DMS79 treated with DMSO at 0.1 percent for 48 hours (cell line): Measurements from ENCODE around the gene FAM120C.
A peak's percentile ranks its signal among the peaks of the same experiment; 100 is the strongest.

Experiments
- DNase-seq: peaks from one replicate; lab custom pipeline; 2025; lab: John Stamatoyannopoulos, UW

The FAM120C gene, protein sequence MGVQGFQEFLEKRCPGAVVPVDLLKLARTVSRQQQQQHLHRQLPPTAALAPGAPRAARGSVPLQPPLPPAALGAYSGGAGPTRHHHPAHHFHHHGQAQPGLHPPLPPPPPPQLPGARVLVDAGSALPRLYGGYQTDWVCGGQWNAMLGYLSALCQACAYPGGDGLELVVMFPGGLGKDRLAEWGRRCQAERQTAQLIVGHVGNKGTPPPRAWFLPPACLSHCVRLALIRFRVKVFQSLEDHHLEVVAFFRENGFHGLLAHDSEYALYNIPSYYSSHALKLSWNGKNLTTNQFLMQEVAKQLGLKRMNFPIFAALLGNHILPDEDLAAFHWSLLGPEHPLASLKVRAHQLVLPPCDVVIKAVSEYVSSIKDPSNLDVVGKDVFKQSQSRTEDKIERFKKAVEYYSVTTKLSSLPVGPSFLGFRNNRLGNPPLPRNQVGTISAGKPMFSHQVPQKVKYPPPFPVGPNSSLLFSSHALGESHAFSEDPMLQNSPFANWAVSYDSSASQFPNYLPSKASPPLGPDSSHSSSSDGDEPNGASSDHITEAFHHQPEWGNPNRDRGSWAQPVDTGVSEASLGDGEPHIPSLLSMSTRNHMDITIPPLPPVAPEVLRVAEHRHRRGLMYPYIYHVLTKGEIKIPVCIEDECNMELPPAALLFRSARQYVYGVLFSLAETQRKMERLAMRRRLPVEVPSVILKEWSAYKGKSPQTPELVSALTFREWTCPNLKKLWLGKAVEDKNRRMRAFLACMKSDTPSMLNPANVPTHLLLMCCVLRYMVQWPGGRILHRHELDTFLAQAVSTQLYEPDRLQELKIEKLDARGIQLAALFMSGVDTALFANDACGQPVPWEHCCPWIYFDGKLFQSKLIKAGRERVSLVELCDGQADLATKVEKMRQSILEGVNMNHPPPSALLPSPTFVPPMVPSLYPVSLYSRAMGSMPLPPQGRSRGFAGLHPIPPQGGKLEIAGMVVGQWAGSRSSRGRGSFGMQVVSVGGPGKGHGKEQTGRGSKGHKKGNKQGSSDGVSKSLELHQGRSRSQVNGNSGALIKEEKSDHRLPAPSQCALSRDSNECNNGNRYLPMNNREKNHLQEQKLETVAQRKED

DNA sequence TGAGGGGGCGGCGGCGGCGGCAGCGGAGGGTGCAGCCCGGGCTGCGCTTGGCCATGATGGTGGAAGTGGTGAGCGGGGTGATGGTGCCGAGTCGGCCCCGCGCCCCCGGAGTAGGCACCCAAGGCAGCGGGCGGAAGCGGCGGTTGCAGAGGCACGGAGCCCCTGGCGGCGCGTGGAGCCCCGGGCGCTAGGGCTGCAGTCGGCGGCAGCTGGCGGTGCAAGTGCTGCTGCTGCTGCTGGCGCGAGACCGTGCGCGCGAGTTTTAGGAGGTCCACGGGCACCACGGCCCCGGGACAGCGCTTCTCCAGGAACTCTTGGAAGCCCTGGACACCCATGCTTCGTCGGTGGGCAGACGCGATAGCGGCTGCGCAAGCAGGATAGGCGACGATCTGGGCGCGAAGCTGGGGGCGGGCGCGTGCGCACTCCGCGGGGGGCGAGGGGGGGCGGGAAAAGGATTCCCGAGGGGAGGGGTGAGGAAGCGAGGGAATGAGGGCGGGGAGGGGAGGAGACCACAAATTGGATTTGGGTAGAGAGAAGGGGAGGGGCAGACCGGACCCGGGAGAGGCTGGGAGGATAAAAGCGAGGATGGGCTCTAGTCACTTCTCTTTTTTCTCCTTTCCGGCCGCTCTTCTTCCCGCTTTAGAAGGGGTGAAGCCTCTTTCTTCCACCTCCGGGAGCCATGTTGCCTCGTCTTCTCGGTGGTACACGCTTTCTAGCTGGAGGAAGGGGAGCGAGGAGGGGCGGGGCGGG is at the start of gene FAM120C:
Gene FAM120C, minus strand, starts transcription at position 391 of the 750 bp plus-strand sequence. Its CDS starts 56 bp downstream, at position 335.
- DNase-seq: peak; percentile 48

DNA sequence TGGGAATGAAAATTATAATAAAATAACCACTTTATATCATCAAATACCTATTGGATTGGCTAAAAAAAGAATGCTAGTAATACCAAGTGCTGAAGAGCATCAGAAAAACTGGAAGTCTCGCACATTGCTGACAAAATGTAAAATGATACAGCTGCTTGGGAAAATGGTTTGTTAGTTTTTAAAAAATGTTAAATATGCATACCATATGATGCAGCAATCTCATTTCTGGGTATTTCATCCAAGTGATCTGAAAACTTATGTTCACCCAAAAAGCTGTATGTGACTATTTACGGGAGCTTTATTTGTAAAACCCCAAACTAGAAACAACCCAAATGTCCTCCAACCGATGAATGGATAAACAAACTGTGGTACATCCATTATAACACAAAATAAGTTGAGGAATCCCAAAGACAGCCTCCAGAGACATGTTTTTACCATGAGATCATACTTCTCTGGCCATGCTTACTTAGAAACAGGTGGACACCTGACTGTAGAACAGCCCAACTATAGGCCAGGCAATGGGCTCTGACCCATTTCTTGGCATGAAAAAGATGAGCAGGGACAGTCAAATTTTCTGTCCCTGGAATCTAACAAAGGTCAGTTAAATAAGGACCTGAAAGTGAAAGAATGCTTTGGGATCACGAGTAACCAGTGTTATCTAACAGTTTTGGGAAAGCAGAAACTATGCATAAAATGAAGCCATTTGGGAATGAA is 47.5 kb upstream of the FAM120C start:
- no peak for DNase-seq

- DNase-seq: no peak
These were observed 40.5 kb upstream of the FAM120C start for GRCh38 chrX:54223581-54223980.

DNA sequence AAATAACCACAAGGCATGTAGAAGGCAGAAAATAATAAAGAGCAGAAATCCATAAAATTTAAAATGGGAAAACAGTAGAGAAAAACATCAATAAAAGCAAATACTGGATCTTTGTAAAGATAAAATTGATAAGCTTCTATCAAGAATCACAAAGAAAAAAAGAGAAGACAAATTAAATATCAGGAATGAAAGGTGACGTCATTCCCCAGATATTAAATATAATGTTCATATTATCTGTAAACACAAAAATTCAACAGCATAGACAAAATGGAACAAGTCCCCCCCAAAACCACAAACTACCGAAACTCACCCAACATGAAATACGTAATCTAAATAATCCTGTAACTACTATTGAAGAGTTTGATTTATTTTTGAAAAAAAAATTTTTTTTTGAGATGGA is 30.5 kb upstream of the FAM120C start:
- no peak for DNase-seq

GRCh38 chrX:54208531-54208930 is 25.5 kb upstream of the FAM120C start:
- DNase-seq: no peak

- no peak for DNase-seq
These were observed 15.2 kb upstream of the FAM120C start for GRCh38 chrX:54198262-54198661.

DNA sequence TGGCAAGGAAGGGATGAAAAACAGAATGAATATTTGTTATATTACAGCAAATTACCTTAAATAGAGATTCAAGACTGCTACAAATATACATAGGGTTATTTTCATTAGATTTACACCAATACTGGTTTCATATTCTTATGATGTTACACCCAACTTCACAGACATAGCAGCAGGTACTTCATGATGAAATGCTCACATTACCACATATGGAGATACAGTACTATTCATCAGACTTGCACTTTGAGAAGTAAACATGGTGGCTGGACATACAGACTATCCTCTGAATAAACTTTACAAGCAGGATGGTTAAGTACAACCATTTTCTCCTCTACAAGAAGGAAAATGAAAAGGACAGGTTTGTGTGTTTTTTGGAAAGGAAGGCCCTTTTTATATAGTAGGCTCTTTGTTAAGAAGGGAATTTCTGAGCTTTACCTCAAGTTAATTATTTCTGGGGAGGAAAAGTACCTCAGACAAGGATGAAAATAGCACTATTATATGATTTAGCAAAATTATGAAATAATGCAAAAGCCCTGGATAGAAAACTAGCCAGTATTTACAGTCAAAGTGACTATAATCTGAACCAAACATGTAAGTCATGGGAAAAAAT is 12.0 kb upstream of the FAM120C start:
- no peak for DNase-seq

- no peak for DNase-seq
These were observed 10.2 kb upstream of the FAM120C start for GRCh38 chrX:54193085-54193821.

- DNase-seq: no peak
These were observed 1.4 kb upstream of the FAM120C start for GRCh38 chrX:54184474-54184873.

DNA sequence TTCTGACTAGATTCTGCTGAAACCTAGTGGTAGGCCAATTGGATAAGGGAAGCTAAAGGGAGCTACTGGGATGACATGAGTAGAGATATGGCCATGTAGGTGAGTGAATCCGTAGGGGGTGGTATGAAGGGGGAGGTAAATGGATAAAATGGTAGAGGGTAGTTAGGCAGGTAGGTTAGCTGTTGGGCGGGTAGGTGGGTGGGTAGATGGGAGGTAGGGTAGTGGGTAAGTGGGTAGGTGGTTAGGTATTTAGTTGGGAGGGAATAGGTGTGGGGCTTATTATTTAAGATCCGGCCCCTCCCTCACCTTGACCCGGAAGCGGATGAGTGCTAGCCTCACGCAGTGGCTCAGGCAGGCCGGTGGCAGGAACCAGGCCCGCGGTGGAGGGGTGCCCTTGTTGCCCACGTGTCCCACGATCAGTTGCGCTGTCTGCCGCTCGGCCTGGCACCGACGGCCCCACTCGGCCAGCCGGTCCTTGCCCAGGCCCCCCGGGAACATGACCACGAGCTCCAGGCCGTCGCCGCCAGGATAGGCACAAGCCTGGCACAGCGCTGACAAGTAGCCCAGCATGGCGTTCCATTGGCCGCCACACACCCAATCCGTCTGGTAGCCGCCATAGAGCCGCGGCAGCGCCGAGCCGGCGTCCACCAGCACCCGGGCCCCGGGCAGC is 725 bp downstream of the FAM120C start:
- DNase-seq: peak; percentile 16

DNA sequence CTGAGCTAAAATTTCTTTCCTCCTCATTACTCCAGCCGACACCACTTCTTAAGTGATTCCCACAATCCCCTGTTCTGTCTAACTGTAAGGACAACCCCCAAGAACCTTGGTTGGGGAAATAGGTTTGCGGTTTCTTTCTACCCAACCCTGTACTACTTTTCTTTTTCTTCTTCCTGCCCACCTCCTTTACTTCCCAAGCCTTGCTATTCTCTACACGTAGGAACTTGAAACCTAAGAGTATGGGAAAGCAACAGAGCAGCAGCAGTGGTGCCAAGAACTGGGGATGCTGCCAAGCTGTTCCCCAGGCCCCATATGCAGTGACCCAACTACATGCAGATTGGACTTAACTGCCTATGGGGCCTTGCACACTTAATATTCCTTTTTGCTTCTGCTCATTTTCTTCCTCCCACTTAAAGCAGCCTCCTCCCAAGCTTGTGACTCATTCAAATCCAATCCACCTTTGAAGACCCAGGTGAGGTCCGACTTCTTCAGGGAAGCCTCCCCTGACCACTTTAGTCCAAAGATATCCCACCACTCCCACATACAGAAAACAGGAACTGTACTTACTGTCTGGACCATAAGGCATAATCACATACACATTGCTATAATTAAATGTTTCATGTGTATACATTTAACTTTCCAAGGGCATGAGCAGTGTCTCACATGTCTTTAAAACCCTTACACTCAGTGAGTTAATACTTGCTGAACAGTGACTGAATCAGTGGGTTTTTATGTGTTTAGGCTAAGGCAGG is 1.7 kb downstream of the FAM120C start:
- DNase-seq: peak; percentile 3

DNA sequence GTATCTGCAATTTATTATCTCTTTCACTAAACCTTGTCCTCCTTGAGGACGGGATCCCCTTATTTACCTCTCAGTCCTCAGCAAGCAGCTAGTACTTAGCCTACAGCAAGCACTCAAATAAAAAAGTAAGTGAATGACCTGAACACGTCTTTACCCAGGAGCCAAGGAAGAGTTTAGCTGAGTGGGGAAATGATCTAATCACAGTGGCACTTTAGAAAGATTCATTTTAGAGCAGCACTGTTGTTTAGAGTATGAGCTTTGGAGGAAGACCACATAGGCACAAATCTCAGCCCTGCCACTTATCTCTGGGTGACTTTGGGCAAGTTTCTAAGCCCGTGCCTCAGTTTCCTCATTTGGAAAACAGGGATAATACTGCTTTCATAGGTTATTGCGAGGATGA is 2.7 kb downstream of the FAM120C start:
- no peak for DNase-seq

DNA sequence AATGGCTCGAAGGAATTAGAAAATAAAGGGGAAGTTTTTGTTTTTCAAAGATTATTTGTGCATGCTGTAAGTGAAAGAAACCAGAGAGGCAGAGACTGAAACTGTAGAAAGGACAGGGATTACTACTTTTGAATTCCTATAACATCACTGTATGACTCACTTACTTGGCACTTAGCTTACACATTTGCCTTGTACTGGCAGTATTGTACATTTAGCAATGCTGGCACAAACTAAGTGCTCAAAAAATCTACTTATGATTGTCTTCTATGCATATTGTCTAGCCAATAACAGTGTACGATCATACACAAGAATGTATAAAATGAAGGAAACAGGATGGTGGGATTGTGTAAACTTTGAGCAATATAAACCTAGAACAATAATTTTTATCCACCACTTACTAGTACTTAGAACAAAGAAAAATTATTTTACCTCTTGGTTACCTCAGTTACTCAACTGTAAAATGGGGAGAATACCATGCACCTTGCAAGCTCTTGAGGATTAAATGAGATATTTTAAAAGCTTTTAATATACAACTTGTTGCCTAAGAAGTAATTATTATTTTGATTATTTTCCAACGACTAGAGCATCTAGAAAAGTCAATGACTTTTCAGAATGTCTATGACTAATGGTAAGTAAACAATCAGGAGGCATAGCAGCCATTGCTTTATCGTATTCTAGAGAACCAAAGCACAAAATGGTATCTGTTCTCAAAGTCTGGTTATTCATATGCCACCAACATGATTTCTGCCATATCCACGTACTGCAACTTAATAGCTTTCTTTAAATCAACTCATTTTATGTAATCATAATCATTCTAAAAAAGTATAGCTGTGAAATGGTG is 4.7 kb downstream of the FAM120C start:
- DNase-seq: no peak

- DNase-seq: no peak
These were observed 5.7 kb downstream of the FAM120C start for GRCh38 chrX:54177306-54177705.

DNA sequence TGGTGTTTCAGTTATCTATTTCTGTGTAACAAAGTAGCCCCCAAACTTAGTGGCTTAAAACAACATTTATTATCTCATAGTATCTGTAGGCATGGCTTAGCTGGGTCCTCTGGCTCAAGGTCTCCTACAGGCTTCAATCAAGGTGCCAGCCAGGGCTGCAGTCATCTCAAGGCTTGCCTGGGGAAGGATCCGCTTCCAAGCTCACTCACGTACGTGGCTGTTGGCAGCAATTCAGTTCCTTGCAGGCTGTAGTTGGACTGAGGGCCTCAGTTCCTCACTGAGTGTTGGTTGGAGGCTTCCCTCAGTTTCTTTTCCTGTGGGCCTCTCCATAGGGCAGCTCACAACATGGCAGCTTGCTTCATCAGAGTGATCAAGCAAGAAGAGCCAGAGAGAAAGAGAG is 9.3 kb downstream of the FAM120C start:
- DNase-seq: no peak

GRCh38 chrX:54172455-54172854 is 10.6 kb downstream of the FAM120C start:
- DNase-seq: no peak

GRCh38 chrX:54171527-54172250 is 11.4 kb downstream of the FAM120C start:
- DNase-seq: no peak
